Measurements from ENCODE around the gene TNFRSF12A. TPM values are rescaled to one million over a fixed set of nuclear protein-coding genes. Genes with fewer than 3 reads are reported as not detected.
A peak's percentile ranks its signal among the peaks of the same experiment; 100 is the strongest.

Gene TNFRSF12A
- total and polyA plus RNA-seq, 10 of the 15 experiments (the other 5 are each of a cell fraction or from before 2014, with no cell fraction given), result 0.35 to 1.7 (median 1.2) TPM; not detected in 2

GRCh38 chr16:3020247-3020603, at the start of gene TNFRSF12A (continued):
- TF ChIP-seq TAF1 (IDR thresholded peaks at IDR 0.05; ENCODE audit: borderline replicate concordance, low read depth, low read length), result 0 out of 2 replicates have a peak, but pooled peaks have one; percentile 46
- TF ChIP-seq, protein P1, sequence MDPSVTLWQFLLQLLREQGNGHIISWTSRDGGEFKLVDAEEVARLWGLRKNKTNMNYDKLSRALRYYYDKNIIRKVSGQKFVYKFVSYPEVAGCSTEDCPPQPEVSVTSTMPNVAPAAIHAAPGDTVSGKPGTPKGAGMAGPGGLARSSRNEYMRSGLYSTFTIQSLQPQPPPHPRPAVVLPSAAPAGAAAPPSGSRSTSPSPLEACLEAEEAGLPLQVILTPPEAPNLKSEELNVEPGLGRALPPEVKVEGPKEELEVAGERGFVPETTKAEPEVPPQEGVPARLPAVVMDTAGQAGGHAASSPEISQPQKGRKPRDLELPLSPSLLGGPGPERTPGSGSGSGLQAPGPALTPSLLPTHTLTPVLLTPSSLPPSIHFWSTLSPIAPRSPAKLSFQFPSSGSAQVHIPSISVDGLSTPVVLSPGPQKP (IDR thresholded peaks at IDR 0.05; ENCODE audit: low read depth, low read length), result 0 out of 2 replicates have a peak, but pooled peaks have one; percentile 20
- peak; percentile 85 for TF ChIP-seq POLR2A (IDR thresholded peaks at IDR 0.05; ENCODE audit: low read depth, low read length)
- TF ChIP-seq NR2F1 (conservative IDR thresholded peaks at IDR 0.05), result peak; percentile 38; the same call in 1 of the 2 replicates
- TF ChIP-seq IKZF1 (conservative IDR thresholded peaks at IDR 0.05), result 0 out of 2 replicates have a peak, but pooled peaks have one; percentile 41
- TF ChIP-seq BHLHE40 (IDR thresholded peaks at IDR 0.05; ENCODE audit: borderline replicate concordance in 1 of 2, low read depth in 2 of 2, low read length in 1 of 2), result peak in 1 of 2 experiments; percentile 50; a peak in 2 of 4 replicates
- peak; percentile 44; the same call in 1 of the 2 replicates for TF ChIP-seq DPF2 (IDR thresholded peaks at IDR 0.05)

GRCh38 chr16:2970563-2970962, 49.6 kb upstream of the TNFRSF12A start:
- ChIA-PET CTCF (interaction anchor here (0.6 to 1.7 kb wide), 13 partner anchors 9 to 102 kb away, joined by 3 to 13 read pairs (median 4); partner anchors contain the start of gene PKMYT1), RAD21 (ENCODE audit: unreplicated experiment) (interaction anchor here (0.6 to 1.7 kb wide), 5 partner anchors 10 to 131 kb away, joined by 3 to 6 read pairs (median 3); partner anchors contain the start of gene PKMYT1), POLR2A (interaction anchor here (2.0 kb wide), 1 partner anchor 10 kb away, joined by 18 read pairs; the partner anchor contains the start of gene PKMYT1), SMC1A (ENCODE audit: uncharacterized antibody, unreplicated experiment) (interaction anchor here (1.2 to 1.3 kb wide), 2 partner anchors 8 to 13 kb away, joined by 3 to 5 read pairs; no protein-coding TSS in a partner anchor)
- peaks cover 16% of the 10 kb centered on the region for H3K79me2 ChIP-seq (ENCODE audit: control insufficient read depth, insufficient read depth, low read length)
- no TSS peak for BruUV-seq (replicated peaks)
- no peak overlapping the region for H2AFZ ChIP-seq (ENCODE audit: control insufficient read depth, low read depth, low read length)
- peak overlapping the region; percentile 80; the same call in 1 of the 2 replicates for H3K9ac ChIP-seq (ENCODE audit: control insufficient read depth, insufficient read depth, low read length)
- FAIRE-seq (no peak), DNase-seq (ENCODE audit: low read depth, low spot score) (no peak), ATAC-seq (no peak)
- peaks cover 4 to 19% of the 10 kb centered on the region in 2 experiments; a peak in 3 of 4 replicates for H3K36me3 ChIP-seq (ENCODE audit: control insufficient read depth in 2 of 2, insufficient read depth in 2 of 2, low read length in 1 of 2)
- H3K27me3 ChIP-seq (replicated peaks in 1 of 2; ENCODE audit: control insufficient read depth in 2 of 2, insufficient read depth in 2 of 2, low read length in 1 of 2), result no peaks in the 10 kb centered on the region
- H3K4me1 ChIP-seq (ENCODE audit: control insufficient read depth, insufficient read depth, low read length), result peaks cover 20% of the 10 kb centered on the region
- H3K4me2 ChIP-seq (ENCODE audit: control insufficient read depth, insufficient read depth), result peak overlapping the region; percentile 84
- intact Hi-C loops (cut with micrococcal nuclease; ENCODE audit: unreplicated experiment) (no loop called here), in situ Hi-C loops (cut with MboI) (no loop called here)
- H4K20me1 ChIP-seq (ENCODE audit: control insufficient read depth, insufficient read depth), result no peaks in the 10 kb centered on the region
- peak overlapping the region; percentile 91 for H3K4me3 ChIP-seq
- 0 out of 2 replicates have a peak overlapping the region, but pooled peaks have one; percentile 78 for H3K27ac ChIP-seq (ENCODE audit: control insufficient read depth, insufficient read depth)
- H3K9me3 ChIP-seq (replicated peaks; ENCODE audit: control insufficient read depth, insufficient read depth, low read length), result no peaks in the 10 kb centered on the region
- 36% methylated on average over 5 of the region's 6 CpGs for WGBS (ENCODE audit: insufficient coverage, insufficient replicate concordance, low lambda C conversion rate, missing lambda C conversion rate)
- TF ChIP-seq BMI1 (IDR thresholded peaks at IDR 0.05; ENCODE audit: borderline replicate concordance), result no peak
- TF ChIP-seq KAT2A (conservative IDR thresholded peaks at IDR 0.05; ENCODE audit: control insufficient read depth, low read depth, low read length), result no peak
- no peak for TF ChIP-seq PBX3 (IDR thresholded peaks at IDR 0.05; ENCODE audit: insufficient replicate concordance, low read depth, low read length)
- no peak for TF ChIP-seq SIN3A (IDR thresholded peaks at IDR 0.05; ENCODE audit: low read depth, low read length)
- no peak for TF ChIP-seq RBBP5 (conservative IDR thresholded peaks at IDR 0.05)
- no peak for TF ChIP-seq CTCF (IDR thresholded peaks at IDR 0.05 in 2 of 3, conservative IDR thresholded peaks at IDR 0.05 in 1 of 3; ENCODE audit: control insufficient read depth in 2 of 3, extremely low read depth in 1 of 3, insufficient read depth in 1 of 3, low read depth in 3 of 3, low read length in 3 of 3)
- TF ChIP-seq SMC3 (IDR thresholded peaks at IDR 0.05; ENCODE audit: borderline replicate concordance, low read length), result no peak
- TF ChIP-seq YBX1 (IDR thresholded peaks at IDR 0.05), result no peak
- no peak for TF ChIP-seq POLR2AphosphoS5 (IDR thresholded peaks at IDR 0.05; ENCODE audit: low read length)
- no peak for TF ChIP-seq SMAD5 (IDR thresholded peaks at IDR 0.05; ENCODE audit: low read depth)
- TF ChIP-seq KDM1A (IDR thresholded peaks at IDR 0.05; ENCODE audit: borderline replicate concordance), result no peak
- TF ChIP-seq CEBPB (IDR thresholded peaks at IDR 0.05; ENCODE audit: borderline replicate concordance in 1 of 2, low read depth in 2 of 2, low read length in 2 of 2), result no peak
- TF ChIP-seq CREM (IDR thresholded peaks at IDR 0.05; ENCODE audit: low read depth), result no peak
- no peak for TF ChIP-seq HCFC1 (IDR thresholded peaks at IDR 0.05; ENCODE audit: low read length)
- no peak for TF ChIP-seq CHD4 (IDR thresholded peaks at IDR 0.05)
